OCI-LY7 (cell line): ENCODE measurements around the gene DNPH1. TPM values are rescaled to one million over a fixed set of nuclear protein-coding genes. Genes with fewer than 3 reads are reported as not detected.

Experiments
- BruUV-seq: library from RNA; stranded (reverse); fragments of 400-500 nt; replicated peaks from 2 replicates; lab custom pipeline; 2021; lab: Mats Ljungman, UMichigan
- CTCF ChIA-PET: fragments of 300-600 bp; sonication (Branson Sonifier 250); formaldehyde crosslinking; loops from one replicate; lab custom pipeline; 2022; ENCODE audit warnings: antibody characterized with exemption; ENCODE audit not compliant: unreplicated experiment; lab: Charles Lee
- POLR2A ChIA-PET: fragments of 300-600 bp; sonication (Branson Sonifier 250); formaldehyde crosslinking; loops from one replicate; lab custom pipeline; 2022; ENCODE audit warnings: antibody characterized with exemption; lab: Charles Lee
- DNase-seq: peaks from one replicate; pipeline ENCODE4 v3.0.0-alpha.2; 2015; ENCODE audit warnings: low spot score
- H2AFZ ChIP-seq: fragments of 200-600 bp; sonication (generic), shearing (Covaris generic); 2 replicates; pipeline ENCODE4 v1.6.1; 2014; ENCODE audit warnings: mild to moderate bottlenecking, antibody characterized with exemption, low read length, moderate library complexity
- H3K27ac ChIP-seq: fragments of 200-600 bp; sonication (generic); 2 replicates; pipeline ENCODE4 v1.5.1; 2014; ENCODE audit warnings: mixed run types, low read depth, mild to moderate bottlenecking, moderate library complexity, low read length, inconsistent platforms; ENCODE audit not compliant: poor library complexity, severe bottlenecking
- H3K36me3 ChIP-seq: fragments of 200-600 bp; sonication (generic); 2 replicates; pipeline ENCODE4 v1.6.1; 2014; ENCODE audit warnings: mild to moderate bottlenecking, antibody characterized with exemption, low read length, moderate library complexity, mixed read lengths; ENCODE audit not compliant: insufficient read depth
- H3K4me1 ChIP-seq: fragments of 200-600 bp; sonication (generic); 2 replicates; pipeline ENCODE4 v1.5.1; 2014; ENCODE audit warnings: mild to moderate bottlenecking, low read length; ENCODE audit not compliant: insufficient read depth, poor library complexity, severe bottlenecking
- H3K4me2 ChIP-seq: fragments of 200-600 bp; sonication (generic); 2 replicates; pipeline ENCODE4 v1.6.1; 2014; ENCODE audit warnings: mild to moderate bottlenecking, low read length
- H3K4me3 ChIP-seq: fragments of 200-600 bp; sonication (generic); 2 replicates; pipeline ENCODE4 v1.5.1; 2014; ENCODE audit warnings: mild to moderate bottlenecking, low read depth, low read length; ENCODE audit not compliant: poor library complexity, severe bottlenecking
- H3K79me2 ChIP-seq: fragments of 200-600 bp; sonication (generic); 2 replicates; pipeline ENCODE4 v1.6.1; 2016; ENCODE audit warnings: low read depth, mild to moderate bottlenecking, low read length, moderate library complexity, mixed read lengths; ENCODE audit not compliant: insufficient read depth
- H3K9me2 ChIP-seq: fragments of 200-600 bp; sonication (generic); 2 replicates; pipeline ENCODE4 v1.6.1; 2016; ENCODE audit warnings: mild to moderate bottlenecking, low read length, mixed read lengths; ENCODE audit not compliant: insufficient read depth
- H3K9me3 ChIP-seq: fragments of 200-600 bp; sonication (generic); 2 replicates; pipeline ENCODE4 v1.6.1; 2014; ENCODE audit warnings: mild to moderate bottlenecking, mixed run types, low read length, mixed read lengths
- H4K20me1 ChIP-seq: fragments of 200-600 bp; sonication (generic); 2 replicates; pipeline ENCODE4 v1.6.1; 2014; ENCODE audit warnings: mild to moderate bottlenecking, antibody characterized with exemption, low read length, moderate library complexity, mixed read lengths; ENCODE audit not compliant: insufficient read depth
- EZH2phosphoT487 ChIP-seq: fragments of 200-600 bp; sonication (generic); IDR thresholded peaks from 2 replicates; pipeline ENCODE4 v1.6.1; 2018; ENCODE audit warnings: low read depth, borderline replicate concordance, mild to moderate bottlenecking, mixed run types, antibody characterized with exemption, low read length, moderate library complexity, mixed read lengths
- intact Hi-C: fragments of 100-400 bp; cut with micrococcal nuclease; formaldehyde crosslinking; loops from one replicate; pipeline ENCODE4 v1.10.0; 2022; ENCODE audit not compliant: unreplicated experiment
- total RNA-seq, 2 experiments: library from RNA; depleted of rRNA in 1 of 2; stranded (reverse); fragments of >200 nt in 1 of 2; shearing (Covaris generic) in 1 of 2; gene quantifications; 2 replicates each; pipeline ENCODE4 v1.2.3, GENCODE V29; 2014 to 2022
- TF ChIP-seq, protein P1 (sequence below): fragments of 200-600 bp; sonication (generic); conservative IDR thresholded peaks from 2 replicates; pipeline ENCODE4 v1.5.1; 2014; ENCODE audit warnings: mild to moderate bottlenecking, antibody characterized with exemption, low read length, moderate library complexity, mixed read lengths

Gene DNPH1
- total RNA-seq, 2 experiments from 2014 or later: 65.5 to 111 TPM

DNA sequence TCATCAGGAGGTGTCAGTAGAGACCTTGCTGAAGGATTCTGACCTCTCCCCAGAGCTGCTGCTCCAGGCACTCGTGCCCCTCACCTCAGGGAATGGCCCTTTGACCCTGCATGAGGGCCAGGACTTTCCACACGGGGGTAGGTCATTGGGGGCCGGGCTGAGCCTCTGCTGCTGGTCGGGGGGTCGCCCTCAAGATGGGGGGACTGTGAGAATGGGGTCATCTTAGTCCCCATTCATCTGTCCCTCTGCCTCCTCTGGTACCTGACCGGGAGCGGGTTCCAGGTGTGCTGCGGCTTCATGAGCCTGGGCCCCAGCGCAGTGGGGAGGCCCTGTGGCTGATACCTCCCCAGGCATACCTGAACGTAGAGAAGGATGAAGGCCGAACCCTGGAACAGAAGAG lies 15.8 kb downstream of the DNPH1 start:
- Histone ChIP-seq H2AFZ (no peak overlapping the region), H3K9me3 (no peaks in the 10 kb centered on the region), H3K9me2 (no peaks in the 10 kb centered on the region), H3K4me1 (no peaks in the 10 kb centered on the region), H3K27ac (no peak overlapping the region), H3K36me3 (no peaks in the 10 kb centered on the region), H3K79me2 (no peaks in the 10 kb centered on the region), H3K4me3 (no peak overlapping the region), H4K20me1 (no peaks in the 10 kb centered on the region), H3K4me2 (no peak overlapping the region)
- no TSS peak for BruUV-seq
- no peak for DNase-seq
- TF ChIP-seq, protein P1, sequence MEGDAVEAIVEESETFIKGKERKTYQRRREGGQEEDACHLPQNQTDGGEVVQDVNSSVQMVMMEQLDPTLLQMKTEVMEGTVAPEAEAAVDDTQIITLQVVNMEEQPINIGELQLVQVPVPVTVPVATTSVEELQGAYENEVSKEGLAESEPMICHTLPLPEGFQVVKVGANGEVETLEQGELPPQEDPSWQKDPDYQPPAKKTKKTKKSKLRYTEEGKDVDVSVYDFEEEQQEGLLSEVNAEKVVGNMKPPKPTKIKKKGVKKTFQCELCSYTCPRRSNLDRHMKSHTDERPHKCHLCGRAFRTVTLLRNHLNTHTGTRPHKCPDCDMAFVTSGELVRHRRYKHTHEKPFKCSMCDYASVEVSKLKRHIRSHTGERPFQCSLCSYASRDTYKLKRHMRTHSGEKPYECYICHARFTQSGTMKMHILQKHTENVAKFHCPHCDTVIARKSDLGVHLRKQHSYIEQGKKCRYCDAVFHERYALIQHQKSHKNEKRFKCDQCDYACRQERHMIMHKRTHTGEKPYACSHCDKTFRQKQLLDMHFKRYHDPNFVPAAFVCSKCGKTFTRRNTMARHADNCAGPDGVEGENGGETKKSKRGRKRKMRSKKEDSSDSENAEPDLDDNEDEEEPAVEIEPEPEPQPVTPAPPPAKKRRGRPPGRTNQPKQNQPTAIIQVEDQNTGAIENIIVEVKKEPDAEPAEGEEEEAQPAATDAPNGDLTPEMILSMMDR: no peak
- no peak for TF ChIP-seq EZH2phosphoT487
- CTCF ChIA-PET: interaction anchor here (0.6 kb wide), 1 partner anchor 104 kb away, joined by 4 read pairs; no protein-coding TSS in a partner anchor
- POLR2A ChIA-PET: no interaction called here
- intact Hi-C loops: no loop called here

DNA sequence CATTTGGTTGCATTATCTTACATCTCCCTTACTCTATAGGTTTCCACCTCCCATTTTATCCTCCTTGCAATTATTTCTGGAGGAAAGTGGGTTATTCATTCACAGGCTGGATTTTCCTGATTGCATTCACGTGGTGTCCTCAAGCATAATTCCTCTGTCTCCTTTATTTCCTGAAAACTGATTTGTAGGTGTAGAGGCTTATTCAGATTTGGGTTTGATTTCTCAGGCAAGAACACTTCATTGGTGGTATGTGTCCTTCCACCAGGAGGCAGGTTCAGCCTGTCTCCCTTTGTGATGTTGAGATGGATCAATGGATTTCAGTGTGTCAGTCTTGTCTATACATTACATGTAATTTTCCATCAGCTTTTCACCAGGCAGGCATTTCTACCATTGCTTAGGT lies 17.3 kb downstream of the DNPH1 start:
- no TSS peak for BruUV-seq
- Histone ChIP-seq H3K27ac (no peak overlapping the region), H4K20me1 (no peaks in the 10 kb centered on the region), H2AFZ (no peak overlapping the region), H3K79me2 (no peaks in the 10 kb centered on the region), H3K9me2 (no peaks in the 10 kb centered on the region), H3K4me3 (no peak overlapping the region), H3K9me3 (no peaks in the 10 kb centered on the region), H3K36me3 (no peaks in the 10 kb centered on the region), H3K4me2 (no peak overlapping the region), H3K4me1 (no peaks in the 10 kb centered on the region)
- ChIA-PET CTCF (no interaction called here), POLR2A (interaction anchor here (0.6 to 0.7 kb wide), 2 partner anchors 30 to 760 kb away, joined by 3 to 5 read pairs; partner anchors contain the start of genes CUL9 and TRERF1)
- DNase-seq: no peak
- TF ChIP-seq, protein P1: peak; percentile 43; the same call in 1 of the 2 replicates
- no peak for TF ChIP-seq EZH2phosphoT487
- intact Hi-C loops: no loop called here

DNA sequence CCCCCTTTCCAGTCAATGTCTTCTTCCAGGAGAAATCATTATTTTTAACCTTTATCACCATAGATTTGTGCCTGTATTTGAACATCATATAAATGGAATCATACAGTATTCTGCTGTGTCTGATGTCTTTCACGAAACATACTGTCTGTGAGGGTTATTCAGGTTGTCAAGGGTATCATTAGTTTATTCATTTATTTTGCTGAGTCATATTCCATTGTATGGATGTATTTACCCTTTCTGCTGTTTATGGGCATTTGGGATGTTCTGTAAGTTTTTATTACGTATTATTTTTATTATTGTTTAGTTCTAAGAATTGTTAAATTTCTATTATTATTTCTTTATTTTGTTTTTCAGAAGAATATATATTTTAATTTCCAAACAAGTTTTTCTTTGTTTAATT lies 22.0 kb downstream of the DNPH1 start:
- TF ChIP-seq, protein P1: no peak
- H4K20me1 ChIP-seq: no peaks in the 10 kb centered on the region
- no TSS peak for BruUV-seq
- H3K27ac ChIP-seq: no peak overlapping the region
- ChIA-PET POLR2A (no interaction called here), CTCF (no interaction called here)
- intact Hi-C loops: no loop called here
- no peaks in the 10 kb centered on the region for H3K9me2 ChIP-seq
- H3K4me3 ChIP-seq: no peak overlapping the region
- no peaks in the 10 kb centered on the region for H3K36me3 ChIP-seq
- no peaks in the 10 kb centered on the region for H3K4me1 ChIP-seq
- H3K4me2 ChIP-seq: no peak overlapping the region
- H3K79me2 ChIP-seq: no peaks in the 10 kb centered on the region
- H2AFZ ChIP-seq: no peak overlapping the region
- no peaks in the 10 kb centered on the region for H3K9me3 ChIP-seq
- no peak for DNase-seq
